Liver (tissue), 3 donors: ENCODE results near the gene EFNA3.

Experiments
- CTCF ChIP-seq: fragments of 150-350 bp; IDR thresholded peaks from 2 replicates; pipeline ENCODE4 v1.5.1; 2017; ENCODE audit warnings: improper control_type of control experiment, low read depth, low read length; ENCODE audit not compliant: missing input control
- JUND ChIP-seq, 2 donors: IDR thresholded peaks; 2 replicates each; pipeline ENCODE4 v1.6.1; 2016; ENCODE audit warnings: antibody characterized with exemption in 2 of 2
- donor health status: healthy.
- donor health status: healthy.

GRCh38 chr1:155068599-155068998, 10.0 kb upstream of the EFNA3 start:
- TF ChIP-seq CTCF (no peak), JUND (IDR thresholded peaks at IDR 0.05) (no peak)
